ENCODE measurements around the gene CLSTN2.

Gene CLSTN2

GRCh38 chr3:140250945-140251344 lies 316.0 kb downstream of the CLSTN2 start:
- H3K27me3 Mint-ChIP-seq = peaks cover 3% of the 10 kb centered on the region
- H3K4me1 Mint-ChIP-seq = no peaks in the 10 kb centered on the region
- no peaks in the 10 kb centered on the region for H3K9me3 Mint-ChIP-seq
- DNase-seq = no peak
- CTCF ChIA-PET = no interaction called here
- H3K36me3 Mint-ChIP-seq = no peaks in the 10 kb centered on the region
- H3K4me3 Mint-ChIP-seq = no peak overlapping the region
- H3K27ac Mint-ChIP-seq = no peak overlapping the region

GRCh38 chr3:140251678-140252077 lies 316.7 kb downstream of the CLSTN2 start:
- no peak for DNase-seq
- peaks cover 3% of the 10 kb centered on the region for H3K27me3 Mint-ChIP-seq
- H3K4me1 Mint-ChIP-seq = no peaks in the 10 kb centered on the region
- H3K9me3 Mint-ChIP-seq = no peaks in the 10 kb centered on the region
- no peak overlapping the region for H3K27ac Mint-ChIP-seq
- H3K4me3 Mint-ChIP-seq = no peak overlapping the region
- H3K36me3 Mint-ChIP-seq = no peaks in the 10 kb centered on the region
- CTCF ChIA-PET = no interaction called here

- no peak for DNase-seq
- Mint-ChIP-seq H3K9me3 (no peaks in the 10 kb centered on the region), H3K36me3 (no peaks in the 10 kb centered on the region), H3K27me3 (peaks cover 3% of the 10 kb centered on the region), H3K4me1 (no peaks in the 10 kb centered on the region), H3K27ac (no peak overlapping the region), H3K4me3 (no peak overlapping the region)
- CTCF ChIA-PET = interaction anchor here (0.6 kb wide), 1 partner anchor 39 kb away, joined by 4 read pairs; no protein-coding TSS in a partner anchor
Observed at GRCh38 chr3:140252812-140253656, 318.0 kb downstream of the CLSTN2 start.

- DNase-seq = no peak
- H3K9me3 Mint-ChIP-seq = no peaks in the 10 kb centered on the region
Observed at GRCh38 chr3:140258222-140258724, 323.3 kb downstream of the CLSTN2 start.

GRCh38 chr3:140265302-140265701 lies 330.3 kb downstream of the CLSTN2 start:
- H3K4me3 Mint-ChIP-seq = no peak overlapping the region
- H3K27me3 Mint-ChIP-seq = no peaks in the 10 kb centered on the region
- DNase-seq = no peak
- CTCF ChIA-PET = interaction anchor here (0.6 kb wide), 1 partner anchor 279 kb away, joined by 3 read pairs; no protein-coding TSS in a partner anchor
- H3K4me1 Mint-ChIP-seq = no peaks in the 10 kb centered on the region
- no peaks in the 10 kb centered on the region for H3K9me3 Mint-ChIP-seq
- H3K36me3 Mint-ChIP-seq = no peaks in the 10 kb centered on the region
- no peak overlapping the region for H3K27ac Mint-ChIP-seq

More at GRCh38 chr3:140258222-140258724, 323.3 kb downstream of the CLSTN2 start:
- Mint-ChIP-seq H3K27ac (no peak overlapping the region), H3K4me3 (no peak overlapping the region), H3K27me3 (no peaks in the 10 kb centered on the region), H3K4me1 (no peaks in the 10 kb centered on the region), H3K36me3 (no peaks in the 10 kb centered on the region)
- CTCF ChIA-PET = no interaction called here

- Mint-ChIP-seq H3K9me3 (no peaks in the 10 kb centered on the region), H3K27me3 (no peaks in the 10 kb centered on the region), H3K4me1 (no peaks in the 10 kb centered on the region), H3K36me3 (no peaks in the 10 kb centered on the region), H3K27ac (no peak overlapping the region), H3K4me3 (no peak overlapping the region)
- CTCF ChIA-PET = no interaction called here
- no peak for DNase-seq
Observed at GRCh38 chr3:140268103-140268502, 333.1 kb downstream of the CLSTN2 start.

- no peaks in the 10 kb centered on the region for H3K9me3 Mint-ChIP-seq
- DNase-seq = no peak
- H3K27ac Mint-ChIP-seq = no peak overlapping the region
- H3K4me1 Mint-ChIP-seq = no peaks in the 10 kb centered on the region
- CTCF ChIA-PET = no interaction called here
- no peaks in the 10 kb centered on the region for H3K36me3 Mint-ChIP-seq
- H3K27me3 Mint-ChIP-seq = no peaks in the 10 kb centered on the region
- H3K4me3 Mint-ChIP-seq = no peak overlapping the region
Observed at GRCh38 chr3:140268610-140269009, 333.6 kb downstream of the CLSTN2 start.

- Mint-ChIP-seq H3K4me3 (no peak overlapping the region), H3K27me3 (no peaks in the 10 kb centered on the region), H3K27ac (no peak overlapping the region), H3K9me3 (no peaks in the 10 kb centered on the region), H3K36me3 (no peaks in the 10 kb centered on the region), H3K4me1 (no peaks in the 10 kb centered on the region)
- CTCF ChIA-PET = no interaction called here
- no peak for DNase-seq
Observed at GRCh38 chr3:140270329-140270728, 335.3 kb downstream of the CLSTN2 start.

GRCh38 chr3:140273542-140274195 lies 338.7 kb downstream of the CLSTN2 start:
- no peak for DNase-seq
- H3K27ac Mint-ChIP-seq = no peak overlapping the region
- no peaks in the 10 kb centered on the region for H3K9me3 Mint-ChIP-seq
- no peaks in the 10 kb centered on the region for H3K4me1 Mint-ChIP-seq
- no peaks in the 10 kb centered on the region for H3K36me3 Mint-ChIP-seq
- H3K27me3 Mint-ChIP-seq = no peaks in the 10 kb centered on the region
- CTCF ChIA-PET = no interaction called here
- H3K4me3 Mint-ChIP-seq = no peak overlapping the region

GRCh38 chr3:140274429-140274828 lies 339.4 kb downstream of the CLSTN2 start:
- Mint-ChIP-seq H3K36me3 (no peaks in the 10 kb centered on the region), H3K27me3 (no peaks in the 10 kb centered on the region), H3K9me3 (no peaks in the 10 kb centered on the region), H3K4me3 (no peak overlapping the region), H3K27ac (no peak overlapping the region), H3K4me1 (no peaks in the 10 kb centered on the region)
- CTCF ChIA-PET = no interaction called here
- no peak for DNase-seq

- no peak overlapping the region for H3K27ac Mint-ChIP-seq
- H3K4me1 Mint-ChIP-seq = no peaks in the 10 kb centered on the region
- H3K36me3 Mint-ChIP-seq = no peaks in the 10 kb centered on the region
- DNase-seq = no peak
- no peaks in the 10 kb centered on the region for H3K27me3 Mint-ChIP-seq
- no peak overlapping the region for H3K4me3 Mint-ChIP-seq
- CTCF ChIA-PET = no interaction called here
- H3K9me3 Mint-ChIP-seq = no peaks in the 10 kb centered on the region
Observed at GRCh38 chr3:140276703-140277102, 341.7 kb downstream of the CLSTN2 start.

GRCh38 chr3:140277886-140278285 lies 342.9 kb downstream of the CLSTN2 start:
- Mint-ChIP-seq H3K27ac (no peak overlapping the region), H3K4me1 (no peaks in the 10 kb centered on the region), H3K36me3 (no peaks in the 10 kb centered on the region), H3K4me3 (no peak overlapping the region), H3K9me3 (no peaks in the 10 kb centered on the region), H3K27me3 (no peaks in the 10 kb centered on the region)
- CTCF ChIA-PET = no interaction called here
- DNase-seq = no peak

GRCh38 chr3:140284372-140284771 lies 349.4 kb downstream of the CLSTN2 start:
- Mint-ChIP-seq H3K9me3 (no peaks in the 10 kb centered on the region), H3K4me3 (no peak overlapping the region), H3K36me3 (no peaks in the 10 kb centered on the region), H3K27me3 (no peaks in the 10 kb centered on the region), H3K27ac (no peak overlapping the region), H3K4me1 (no peaks in the 10 kb centered on the region)
- CTCF ChIA-PET = no interaction called here
- DNase-seq = no peak

GRCh38 chr3:140285380-140285779 lies 350.4 kb downstream of the CLSTN2 start:
- H3K4me3 Mint-ChIP-seq = no peak overlapping the region
- no peaks in the 10 kb centered on the region for H3K9me3 Mint-ChIP-seq
- DNase-seq = no peak
- no peaks in the 10 kb centered on the region for H3K27me3 Mint-ChIP-seq
- no peaks in the 10 kb centered on the region for H3K36me3 Mint-ChIP-seq
- CTCF ChIA-PET = no interaction called here
- H3K4me1 Mint-ChIP-seq = no peaks in the 10 kb centered on the region
- no peak overlapping the region for H3K27ac Mint-ChIP-seq

- H3K36me3 Mint-ChIP-seq = no peaks in the 10 kb centered on the region
- CTCF ChIA-PET = no interaction called here
- H3K4me1 Mint-ChIP-seq = no peaks in the 10 kb centered on the region
- no peak overlapping the region for H3K27ac Mint-ChIP-seq
- no peak overlapping the region for H3K4me3 Mint-ChIP-seq
- peaks cover 2% of the 10 kb centered on the region for H3K9me3 Mint-ChIP-seq
- DNase-seq = no peak
- H3K27me3 Mint-ChIP-seq = no peaks in the 10 kb centered on the region
Observed at GRCh38 chr3:140288595-140288994, 353.6 kb downstream of the CLSTN2 start.

All from activated naive CD4-positive, alpha-beta T cell treated with anti-CD3 and anti-CD28 coated beads, Interleukin-2, amount 10 ng/mL, durations not matched to agents 7 days and 5 days (primary cell).